Activated CD8-positive, alpha-beta memory T cell treated with anti-CD3 and anti-CD28 coated beads for 48 hours (primary cell): ENCODE data around the gene TENT4B.

ENCODE experiments used
- DNase-seq, 3 experiments: peaks; one replicate each; pipeline ENCODE4 v3.0.0-alpha.2; 2020; ENCODE audit warnings: low read depth in 2 of 3, low spot score in 2 of 3

Gene TENT4B

GRCh38 chr16:50254072-50254471 lies 101.0 kb downstream of the TENT4B start:
- DNase-seq, result no peak

- no peak for DNase-seq
Measured at GRCh38 chr16:50255538-50255937, 102.4 kb downstream of the TENT4B start.

GRCh38 chr16:50256604-50257003 lies 103.5 kb downstream of the TENT4B start:
- DNase-seq, result no peak

- no peak for DNase-seq
Measured at GRCh38 chr16:50257876-50258275, 104.8 kb downstream of the TENT4B start.

GRCh38 chr16:50259334-50260205 lies 106.5 kb downstream of the TENT4B start:
- no peak for DNase-seq

- DNase-seq, result no peak
Measured at GRCh38 chr16:50260206-50261159, 107.4 kb downstream of the TENT4B start.

GRCh38 chr16:50261160-50261706 lies 108.1 kb downstream of the TENT4B start:
- no peak for DNase-seq

GRCh38 chr16:50261707-50262235 lies 108.7 kb downstream of the TENT4B start:
- no peak for DNase-seq

GRCh38 chr16:50263060-50263909 lies 110.2 kb downstream of the TENT4B start:
- DNase-seq, result no peak

GRCh38 chr16:50263940-50264929 lies 111.1 kb downstream of the TENT4B start:
- DNase-seq, result no peak

GRCh38 chr16:50265260-50265659 lies 112.2 kb downstream of the TENT4B start:
- no peak for DNase-seq

- no peak for DNase-seq
Measured at GRCh38 chr16:50265716-50266336, 112.7 kb downstream of the TENT4B start.

GRCh38 chr16:50266337-50267091 lies 113.4 kb downstream of the TENT4B start, which contains the start of gene ADCY7:
ADCY7 (plus strand) TSS chr16:50266551; CDS start chr16:50288180, 21,629 bp downstream.
- DNase-seq, result peak; percentile 57 to 70 (median 65)

- no peak for DNase-seq
Measured at GRCh38 chr16:50267151-50267631, 114.1 kb downstream of the TENT4B start.

GRCh38 chr16:50267651-50268050 lies 114.5 kb downstream of the TENT4B start:
- DNase-seq, result no peak

- no peak for DNase-seq
Measured at GRCh38 chr16:50268352-50268751, 115.2 kb downstream of the TENT4B start.

- DNase-seq, result no peak
Measured at GRCh38 chr16:50269061-50269705, 116.1 kb downstream of the TENT4B start.
